Measurements from ENCODE around the gene FAM216B.

DNA sequence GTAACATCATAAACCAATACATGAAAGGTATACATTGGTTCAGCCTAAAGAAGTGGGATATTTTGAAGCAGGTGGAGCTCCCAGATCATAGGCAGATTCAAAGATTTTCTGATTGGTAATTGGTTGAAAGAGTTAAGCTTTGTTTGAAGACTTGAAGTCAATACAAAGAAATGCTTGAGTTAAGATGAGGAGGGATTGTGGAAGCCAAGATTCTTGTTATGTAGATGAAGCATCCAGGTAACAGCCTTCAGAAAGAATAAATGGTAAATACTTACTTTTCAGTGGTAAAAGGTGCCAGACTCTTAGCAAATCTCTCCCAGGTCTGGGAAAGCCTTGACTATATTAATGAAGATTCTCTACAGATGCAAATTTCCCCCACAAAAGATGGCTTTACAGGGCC, 49.3 kb upstream of the FAM216B start:
- TF ChIP-seq, protein P1, sequence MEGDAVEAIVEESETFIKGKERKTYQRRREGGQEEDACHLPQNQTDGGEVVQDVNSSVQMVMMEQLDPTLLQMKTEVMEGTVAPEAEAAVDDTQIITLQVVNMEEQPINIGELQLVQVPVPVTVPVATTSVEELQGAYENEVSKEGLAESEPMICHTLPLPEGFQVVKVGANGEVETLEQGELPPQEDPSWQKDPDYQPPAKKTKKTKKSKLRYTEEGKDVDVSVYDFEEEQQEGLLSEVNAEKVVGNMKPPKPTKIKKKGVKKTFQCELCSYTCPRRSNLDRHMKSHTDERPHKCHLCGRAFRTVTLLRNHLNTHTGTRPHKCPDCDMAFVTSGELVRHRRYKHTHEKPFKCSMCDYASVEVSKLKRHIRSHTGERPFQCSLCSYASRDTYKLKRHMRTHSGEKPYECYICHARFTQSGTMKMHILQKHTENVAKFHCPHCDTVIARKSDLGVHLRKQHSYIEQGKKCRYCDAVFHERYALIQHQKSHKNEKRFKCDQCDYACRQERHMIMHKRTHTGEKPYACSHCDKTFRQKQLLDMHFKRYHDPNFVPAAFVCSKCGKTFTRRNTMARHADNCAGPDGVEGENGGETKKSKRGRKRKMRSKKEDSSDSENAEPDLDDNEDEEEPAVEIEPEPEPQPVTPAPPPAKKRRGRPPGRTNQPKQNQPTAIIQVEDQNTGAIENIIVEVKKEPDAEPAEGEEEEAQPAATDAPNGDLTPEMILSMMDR (conservative IDR thresholded peaks at IDR 0.05; ENCODE audit: low read depth in 2 of 2), result no peak
- TF ChIP-seq EZH2 (IDR thresholded peaks at IDR 0.05; ENCODE audit: low read depth, unreplicated experiment) (no peak), NANOG (IDR thresholded peaks at IDR 0.05; ENCODE audit: borderline replicate concordance) (no peak), POLR2AphosphoS5 (IDR thresholded peaks at IDR 0.05; ENCODE audit: low read depth) (no peak), EZH2phosphoT487 (IDR thresholded peaks at IDR 0.05; ENCODE audit: unreplicated experiment) (no peak), STAT1 (IDR thresholded peaks at IDR 0.05; ENCODE audit: unreplicated experiment) (no peak)

Data from GM23338 (cell line).